ENCODE measurements around the gene TSPAN1. TPM values are rescaled to one million over a fixed set of nuclear protein-coding genes. Genes with fewer than 3 reads are reported as not detected.

The TSPAN1 gene
- total RNA-seq, 1 donor from 2014 or later = 1.7 TPM

GRCh38 chr1:46205791-46206190 lies 30.9 kb downstream of the TSPAN1 start:
- Mint-ChIP-seq H3K4me1 (ENCODE audit: low read depth, unreplicated experiment) (no peaks in the 10 kb centered on the region), H3K4me3 (ENCODE audit: unreplicated experiment) (no peak overlapping the region), H3K36me3 (ENCODE audit: low read depth, unreplicated experiment) (no peaks in the 10 kb centered on the region), H3K27ac (ENCODE audit: unreplicated experiment) (no peak overlapping the region), H3K9me3 (ENCODE audit: unreplicated experiment) (no peaks in the 10 kb centered on the region), H3K27me3 (ENCODE audit: low read depth, unreplicated experiment) (peaks cover 2% of the 10 kb centered on the region)
- no peaks in the 10 kb centered on the region for H3K27me3 ChIP-seq (ENCODE audit: insufficient read depth, low read length)
- H3K9ac ChIP-seq (ENCODE audit: low read length) = no peak overlapping the region
- no peaks in the 10 kb centered on the region for H3K79me2 ChIP-seq (ENCODE audit: insufficient read depth, low read length)
- TF ChIP-seq EZH2 (IDR thresholded peaks at IDR 0.05; ENCODE audit: insufficient read depth, low read length) (no peak), CTCF (IDR thresholded peaks at IDR 0.05; ENCODE audit: insufficient read depth, low read depth, low read length) (no peak)
- no peak overlapping the region for H3K4me3 ChIP-seq (ENCODE audit: insufficient read depth, low read depth, low read length)
- no peak for DNase-seq (ENCODE audit: low read depth)
- peaks cover 5% of the 10 kb centered on the region for H3K4me1 ChIP-seq (ENCODE audit: insufficient read depth, low read length)
- H3K9me3 ChIP-seq (ENCODE audit: insufficient read depth, low read depth, low read length) = no peaks in the 10 kb centered on the region
- H3K4me2 ChIP-seq (ENCODE audit: low read length) = no peak overlapping the region
- H2AFZ ChIP-seq (ENCODE audit: low read depth, low read length) = no peak overlapping the region
- no peak for FAIRE-seq
- no peaks in the 10 kb centered on the region for H3K36me3 ChIP-seq (ENCODE audit: insufficient read depth, low read length)
- no peaks in the 10 kb centered on the region for H4K20me1 ChIP-seq (ENCODE audit: insufficient read depth, low read length)
- H3K27ac ChIP-seq (ENCODE audit: low read depth, low read length) = no peak overlapping the region

DNA sequence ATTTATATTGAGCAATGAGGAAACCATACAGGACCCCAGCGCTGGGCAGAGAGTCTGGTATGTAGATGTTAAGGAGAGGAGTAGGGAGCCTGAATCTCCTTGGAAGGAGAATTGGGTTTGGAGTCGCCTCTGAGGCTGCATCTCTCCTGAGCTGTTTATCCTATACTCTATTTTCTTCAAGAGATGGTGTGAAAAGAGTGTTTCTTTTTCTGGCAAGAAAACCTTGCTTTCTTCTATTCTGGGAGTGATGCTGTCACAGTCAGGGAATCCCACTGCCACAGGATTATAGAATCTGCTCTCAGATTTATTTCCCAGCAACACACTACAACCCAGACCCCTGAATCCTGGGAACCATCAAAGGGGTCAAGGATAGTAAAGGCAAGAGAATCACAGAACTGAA lies 31.5 kb downstream of the TSPAN1 start:
- TF ChIP-seq EZH2 (IDR thresholded peaks at IDR 0.05; ENCODE audit: insufficient read depth, low read length) = no peak
- TF ChIP-seq CTCF (IDR thresholded peaks at IDR 0.05; ENCODE audit: insufficient read depth, low read depth, low read length) = no peak
- H3K9me3 ChIP-seq (ENCODE audit: insufficient read depth, low read depth, low read length) = no peaks in the 10 kb centered on the region

DNA sequence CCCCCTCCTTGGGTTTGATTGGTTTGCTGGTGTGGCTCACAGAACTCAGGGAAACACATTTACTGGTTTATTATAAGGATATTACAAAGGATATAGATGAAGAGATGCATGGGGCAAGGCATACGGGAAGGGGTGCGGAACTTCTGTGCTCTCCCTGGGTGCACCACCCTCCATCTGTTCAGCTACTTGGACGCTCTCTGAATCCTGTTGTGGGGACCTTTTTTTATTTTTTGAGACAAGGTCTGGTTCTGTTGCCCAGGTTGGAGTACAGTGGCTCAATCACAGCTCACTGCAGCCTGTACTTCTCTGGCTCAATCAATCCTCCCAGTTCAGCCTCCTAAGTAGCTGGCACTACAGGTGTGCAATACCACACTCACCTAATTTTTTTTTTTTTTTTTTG lies 35.7 kb downstream of the TSPAN1 start:
- Histone ChIP-seq H3K79me2 (ENCODE audit: insufficient read depth, low read length) (no peaks in the 10 kb centered on the region), H3K4me1 (ENCODE audit: insufficient read depth, low read length) (no peaks in the 10 kb centered on the region), H2AFZ (ENCODE audit: low read depth, low read length) (no peak overlapping the region), H3K27me3 (ENCODE audit: insufficient read depth, low read length) (no peaks in the 10 kb centered on the region), H3K9ac (ENCODE audit: low read length) (no peak overlapping the region), H3K4me3 (ENCODE audit: insufficient read depth, low read depth, low read length) (no peak overlapping the region), H4K20me1 (ENCODE audit: insufficient read depth, low read length) (no peaks in the 10 kb centered on the region), H3K36me3 (ENCODE audit: insufficient read depth, low read length) (no peaks in the 10 kb centered on the region), H3K27ac (ENCODE audit: low read depth, low read length) (no peak overlapping the region), H3K4me2 (ENCODE audit: low read length) (no peak overlapping the region), H3K9me3 (ENCODE audit: insufficient read depth, low read depth, low read length) (no peaks in the 10 kb centered on the region)
- Mint-ChIP-seq H3K4me1 (ENCODE audit: low read depth, unreplicated experiment) (no peaks in the 10 kb centered on the region), H3K4me3 (ENCODE audit: unreplicated experiment) (no peak overlapping the region), H3K9me3 (ENCODE audit: unreplicated experiment) (no peaks in the 10 kb centered on the region), H3K36me3 (ENCODE audit: low read depth, unreplicated experiment) (no peaks in the 10 kb centered on the region), H3K27ac (ENCODE audit: unreplicated experiment) (no peak overlapping the region), H3K27me3 (ENCODE audit: low read depth, unreplicated experiment) (no peaks in the 10 kb centered on the region)
- DNase-seq (ENCODE audit: low read depth) (no peak), FAIRE-seq (no peak)
- TF ChIP-seq CTCF (IDR thresholded peaks at IDR 0.05; ENCODE audit: insufficient read depth, low read depth, low read length) = no peak
- no peak for TF ChIP-seq EZH2 (IDR thresholded peaks at IDR 0.05; ENCODE audit: insufficient read depth, low read length)

More for the DNA sequence above, 31.5 kb downstream of the TSPAN1 start:
- H3K9ac ChIP-seq (ENCODE audit: low read length) = no peak overlapping the region
- Mint-ChIP-seq H3K27ac (ENCODE audit: unreplicated experiment) (no peak overlapping the region), H3K27me3 (ENCODE audit: low read depth, unreplicated experiment) (peaks cover 2% of the 10 kb centered on the region), H3K9me3 (ENCODE audit: unreplicated experiment) (no peaks in the 10 kb centered on the region), H3K4me1 (ENCODE audit: low read depth, unreplicated experiment) (no peaks in the 10 kb centered on the region), H3K4me3 (ENCODE audit: unreplicated experiment) (no peak overlapping the region), H3K36me3 (ENCODE audit: low read depth, unreplicated experiment) (no peaks in the 10 kb centered on the region)
- DNase-seq (ENCODE audit: low read depth) (no peak), FAIRE-seq (no peak)
- no peaks in the 10 kb centered on the region for H4K20me1 ChIP-seq (ENCODE audit: insufficient read depth, low read length)
- H3K27me3 ChIP-seq (ENCODE audit: insufficient read depth, low read length) = no peaks in the 10 kb centered on the region
- peaks cover 5% of the 10 kb centered on the region for H3K4me1 ChIP-seq (ENCODE audit: insufficient read depth, low read length)
- H3K4me3 ChIP-seq (ENCODE audit: insufficient read depth, low read depth, low read length) = no peak overlapping the region
- no peaks in the 10 kb centered on the region for H3K79me2 ChIP-seq (ENCODE audit: insufficient read depth, low read length)
- no peak overlapping the region for H2AFZ ChIP-seq (ENCODE audit: low read depth, low read length)
- H3K27ac ChIP-seq (ENCODE audit: low read depth, low read length) = no peak overlapping the region
- H3K36me3 ChIP-seq (ENCODE audit: insufficient read depth, low read length) = no peaks in the 10 kb centered on the region
- no peak overlapping the region for H3K4me2 ChIP-seq (ENCODE audit: low read length)
